Measurements from ENCODE around the gene FAM53B.

GRCh38 chr10:124651402-124651891, 92.7 kb downstream of the FAM53B start:
- TF ChIP-seq GATA3 (IDR thresholded peaks at IDR 0.05; ENCODE audit: low read depth, low read length), result no peak
- TF ChIP-seq GATA2 (IDR thresholded peaks at IDR 0.05; ENCODE audit: low read depth, low read length), result no peak

Data from SH-SY5Y (cell line).